Transverse colon (tissue), 4 donors: Measurements from ENCODE around the gene HERPUD1. TPM values are rescaled to one million over a fixed set of nuclear protein-coding genes. Genes with fewer than 3 reads are reported as not detected.
"Not testable (repeated sequence)": the region's sequence is repeated elsewhere in the genome, so short reads cannot be mapped to it uniquely, and the experiment has no call there.

ENCODE experiments used
- DNase-seq: peaks from one replicate; pipeline ENCODE4 v3.0.0-alpha.2; 2019
- H3K27ac ChIP-seq, 4 donors: fragments of 200-600 bp; sonication (generic); 2 replicates each; pipeline ENCODE4 v1.5.1; 2016 to 2018; ENCODE audit warnings: inconsistent platforms in 4 of 4
- H3K27me3 ChIP-seq: fragments of 200-600 bp; sonication (generic); 2 replicates; pipeline ENCODE4 v1.5.1; 2017; ENCODE audit warnings: inconsistent platforms
- H3K36me3 ChIP-seq, 4 donors: fragments of 200-600 bp; sonication (generic); 2 replicates each; pipeline ENCODE4 v1.5.1; 2017 to 2019; ENCODE audit warnings: inconsistent platforms in 4 of 4
- H3K4me1 ChIP-seq, 4 donors: fragments of 200-600 bp; sonication (generic); 2 replicates each; pipeline ENCODE4 v1.5.1; 2017 to 2020; ENCODE audit warnings: inconsistent platforms in 4 of 4
- H3K4me3 ChIP-seq, 4 donors: fragments of 200-600 bp; sonication (generic); 1 replicate in 1 of 4; 2 replicates in 3 of 4; pipeline versions ENCODE4 v1.5.1 to v1.6.1; 2017 to 2019; ENCODE audit warnings: inconsistent platforms in 4 of 4
- H3K9me3 ChIP-seq, 2 donors: fragments of 200-600 bp; sonication (generic); 2 replicates each; pipeline ENCODE4 v1.5.1; 2017 to 2019; ENCODE audit warnings: inconsistent platforms in 2 of 2
- EP300 ChIP-seq: sonication (generic); formaldehyde crosslinking; IDR thresholded peaks from one replicate; pipeline ENCODE4 v1.6.1; 2017; ENCODE audit warnings: antibody characterized with exemption, low read depth
- POLR2A ChIP-seq: fragments of 450-650 bp; IDR thresholded peaks from one replicate; pipeline ENCODE4 v1.6.1; 2016; ENCODE audit warnings: antibody characterized with exemption, mild to moderate bottlenecking, moderate library complexity
- POLR2AphosphoS5 ChIP-seq, 3 donors: sonication (generic); formaldehyde crosslinking; IDR thresholded peaks; one replicate each; pipeline ENCODE4 v1.6.1; 2016; ENCODE audit warnings: antibody characterized with exemption in 3 of 3
- WGBS, 2 donors: methylation state at CpG; one replicate each; pipeline ENCODE4 v1.1.5; 2018; ENCODE audit warnings: low coverage in 1 of 2; 5-methylcytosine and 5-hydroxymethylcytosine counted together
- in situ Hi-C, 4 donors: fragments of 200-750 bp; cut with MboI; loops; one replicate each; pipeline versions ENCODE4 v1.15.0 to v1.15.1; 2017; ENCODE audit warnings: low sequenced_read_pairs in 3 of 4, low pct_ligation_motif_present in 1 of 4, low pct_unique_long_range_greater_than_20kb in 1 of 4
- intact Hi-C: fragments of 100-400 bp; cut with DNase I; formaldehyde crosslinking; loops from one replicate; pipeline ENCODE4 v1.15.1; 2023; ENCODE audit warnings: low total_unique reads
- total RNA-seq, 4 donors: library from RNA; depleted of rRNA; stranded (reverse); fragments of >200 nt; gene quantifications; one replicate each; pipeline ENCODE4 v1.1.0, GENCODE V29; 2016
- TF ChIP-seq, protein P1 (sequence below), 5 experiments: fragments of 200-600 bp in 3 of 5; fragments of 450-650 bp in 2 of 5; sonication (generic) in 3 of 5; IDR thresholded peaks; 1 replicate in 2 of 5; 2 replicates in 3 of 5; pipeline ENCODE4 v1.5.1; 2016 to 2017; ENCODE audit warnings: antibody characterized with exemption in 5 of 5, inconsistent platforms in 3 of 5, mild to moderate bottlenecking in 2 of 5, moderate library complexity in 1 of 5

The HERPUD1 gene
- total RNA-seq, 4 donors from 2014 or later = 64.1 to 335 (median 186) TPM

GRCh38 chr16:56989988-56990387 lies 58.0 kb downstream of the HERPUD1 start:
- H3K27me3 ChIP-seq = no peaks in the 10 kb centered on the region
- 0 to 8% methylated on average over 2 to 7 of the region's 7 CpGs for WGBS, 2 donors
- peak; percentile 4 for DNase-seq
- intact Hi-C loops (no loop called here), in situ Hi-C loops (no loop called here)
- H3K4me3 ChIP-seq = peak overlapping the region; percentile 58 to 71 (median 68)
- peak overlapping the region; percentile 89 to 93 (median 91) for H3K27ac ChIP-seq
- H3K4me1 ChIP-seq = peaks cover 27 to 73% (median 42%) of the 10 kb centered on the region in 4 donors
- H3K9me3 ChIP-seq = no peaks in the 10 kb centered on the region
- H3K36me3 ChIP-seq = no peaks in the 10 kb centered on the region
- no peak for TF ChIP-seq POLR2AphosphoS5 (IDR thresholded peaks at IDR 0.05)
- TF ChIP-seq, protein P1, sequence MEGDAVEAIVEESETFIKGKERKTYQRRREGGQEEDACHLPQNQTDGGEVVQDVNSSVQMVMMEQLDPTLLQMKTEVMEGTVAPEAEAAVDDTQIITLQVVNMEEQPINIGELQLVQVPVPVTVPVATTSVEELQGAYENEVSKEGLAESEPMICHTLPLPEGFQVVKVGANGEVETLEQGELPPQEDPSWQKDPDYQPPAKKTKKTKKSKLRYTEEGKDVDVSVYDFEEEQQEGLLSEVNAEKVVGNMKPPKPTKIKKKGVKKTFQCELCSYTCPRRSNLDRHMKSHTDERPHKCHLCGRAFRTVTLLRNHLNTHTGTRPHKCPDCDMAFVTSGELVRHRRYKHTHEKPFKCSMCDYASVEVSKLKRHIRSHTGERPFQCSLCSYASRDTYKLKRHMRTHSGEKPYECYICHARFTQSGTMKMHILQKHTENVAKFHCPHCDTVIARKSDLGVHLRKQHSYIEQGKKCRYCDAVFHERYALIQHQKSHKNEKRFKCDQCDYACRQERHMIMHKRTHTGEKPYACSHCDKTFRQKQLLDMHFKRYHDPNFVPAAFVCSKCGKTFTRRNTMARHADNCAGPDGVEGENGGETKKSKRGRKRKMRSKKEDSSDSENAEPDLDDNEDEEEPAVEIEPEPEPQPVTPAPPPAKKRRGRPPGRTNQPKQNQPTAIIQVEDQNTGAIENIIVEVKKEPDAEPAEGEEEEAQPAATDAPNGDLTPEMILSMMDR (IDR thresholded peaks at IDR 0.05) = no peak
- no peak for TF ChIP-seq POLR2A
- no peak for TF ChIP-seq EP300

GRCh38 chr16:56990407-56991286 lies 58.7 kb downstream of the HERPUD1 start:
- intact Hi-C loops = no loop called here
- H3K27me3 ChIP-seq = no peaks in the 10 kb centered on the region

DNA sequence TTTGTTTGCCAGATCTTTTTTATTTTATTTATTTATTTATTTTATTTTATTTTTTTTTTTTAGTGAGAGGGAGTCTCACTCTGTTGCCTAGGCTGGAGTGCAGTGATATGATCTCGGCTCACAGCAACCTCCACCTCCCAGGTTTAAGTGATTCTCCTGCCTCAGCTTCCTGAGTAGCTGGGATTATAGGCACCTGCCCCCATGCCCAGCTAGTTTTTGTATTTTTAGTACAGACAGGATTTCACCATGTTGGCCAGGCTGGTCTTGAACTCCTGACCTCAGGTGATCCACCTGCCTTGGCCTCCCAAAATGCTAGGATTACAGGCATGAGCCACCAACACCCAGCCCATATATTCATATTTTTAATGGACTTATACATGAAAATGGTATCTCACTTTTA lies 60.5 kb downstream of the HERPUD1 start:
- DNase-seq, H3K27me3 ChIP-seq, intact Hi-C loops, H3K36me3 ChIP-seq, in situ Hi-C loops, H3K9me3 ChIP-seq: not testable (repeated sequence)
- Histone ChIP-seq H3K27ac (peak overlapping the region; percentile 89 to 93 (median 91)), H3K4me3 (peak overlapping the region in 1 of 4 donors; percentile 37), H3K4me1 (peaks cover 16 to 56% (median 37%) of the 10 kb centered on the region in 4 donors)
- WGBS, 2 donors = 60 to 94% methylated on average over 1 of the region's 1 CpG

More at GRCh38 chr16:56990407-56991286, 58.7 kb downstream of the HERPUD1 start:
- TF ChIP-seq EP300 (no peak), POLR2AphosphoS5 (IDR thresholded peaks at IDR 0.05) (no peak), POLR2A (no peak)
- TF ChIP-seq, protein P1 (IDR thresholded peaks at IDR 0.05) = no peak
- no peaks in the 10 kb centered on the region for H3K36me3 ChIP-seq
- no peaks in the 10 kb centered on the region for H3K9me3 ChIP-seq
- H3K27ac ChIP-seq = peak overlapping the region; percentile 89 to 93 (median 91)
- DNase-seq = peak; percentile 10
- in situ Hi-C loops = no loop called here
- H3K4me1 ChIP-seq = peaks cover 20 to 66% (median 38%) of the 10 kb centered on the region in 4 donors
- peak overlapping the region in 3 of 4 donors; percentile 58 to 71 (median 66) for H3K4me3 ChIP-seq
- 63 to 67% methylated on average over 7 to 16 of the region's 16 CpGs for WGBS, 2 donors

DNA sequence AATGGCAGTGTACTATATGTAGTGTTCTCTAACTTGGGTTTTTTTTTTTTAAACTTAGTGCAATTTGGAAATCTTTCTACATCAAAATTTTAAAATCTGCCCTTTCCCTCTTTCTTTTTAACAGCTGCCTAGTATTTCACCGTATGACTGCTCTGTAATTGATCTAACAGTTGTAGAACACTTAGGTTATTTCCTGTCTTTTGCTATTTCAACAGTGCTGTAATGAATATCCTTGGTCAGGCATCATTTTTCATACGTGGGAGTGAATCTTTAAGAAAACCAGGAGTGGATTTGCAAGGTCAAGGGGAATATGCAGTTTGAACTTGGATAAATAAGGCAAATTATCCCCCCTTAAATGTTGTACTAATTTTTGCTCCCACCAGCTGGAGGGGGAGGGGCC lies 61.3 kb downstream of the HERPUD1 start:
- Histone ChIP-seq H3K4me1 (peaks cover 16 to 50% (median 35%) of the 10 kb centered on the region in 4 donors), H3K4me3 (no peak overlapping the region), H3K27me3 (no peaks in the 10 kb centered on the region), H3K36me3 (no peaks in the 10 kb centered on the region), H3K9me3 (no peaks in the 10 kb centered on the region), H3K27ac (no peak overlapping the region)
- TF ChIP-seq POLR2A (no peak), EP300 (no peak), POLR2AphosphoS5 (IDR thresholded peaks at IDR 0.05) (no peak)
- TF ChIP-seq, protein P1 (IDR thresholded peaks at IDR 0.05) = no peak
- 44 to 64% methylated on average over 2 of the region's 2 CpGs for WGBS, 2 donors
- in situ Hi-C loops = no loop called here
- intact Hi-C loops = no loop called here
- no peak for DNase-seq
